Mesenchymal stem cell (in vitro differentiated cells and primary cell): Measurements from ENCODE around the gene NUMA1. TPM values are rescaled to one million over a fixed set of nuclear protein-coding genes. Genes with fewer than 3 reads are reported as not detected.

ENCODE experiments used
- DNase-seq: peaks from one replicate; pipeline ENCODE4 v3.0.0-alpha.2; 2013
- H2AFZ ChIP-seq: one replicate; pipeline ENCODE4 v1.6.1; 2013; ENCODE audit warnings: low read depth, mild to moderate bottlenecking, control low read depth, inconsistent platforms, low read length, moderate library complexity
- H2AK5ac ChIP-seq: 2 replicates; pipeline ENCODE4 v1.6.1; 2013; ENCODE audit warnings: low read length, moderate library complexity, mild to moderate bottlenecking, inconsistent platforms; ENCODE audit not compliant: severe bottlenecking
- H2BK120ac ChIP-seq: one replicate; pipeline ENCODE4 v1.6.1; 2013; ENCODE audit warnings: low read depth, mild to moderate bottlenecking, inconsistent platforms, low read length, moderate library complexity
- H2BK12ac ChIP-seq, 2 experiments: one replicate each; pipeline ENCODE4 v1.6.1; 2013; ENCODE audit warnings: inconsistent platforms in 2 of 2, low read length in 2 of 2, mild to moderate bottlenecking in 2 of 2, moderate library complexity in 2 of 2, control low read depth in 1 of 2
- H2BK15ac ChIP-seq: one replicate; pipeline ENCODE4 v1.6.1; 2013; ENCODE audit warnings: mild to moderate bottlenecking, low read depth, inconsistent platforms; ENCODE audit not compliant: poor library complexity, severe bottlenecking
- H2BK5ac ChIP-seq: 2 replicates; pipeline ENCODE4 v1.6.1; 2013; ENCODE audit warnings: low read depth, mild to moderate bottlenecking, low read length, control low read depth, inconsistent platforms; ENCODE audit not compliant: poor library complexity, severe bottlenecking
- H3K14ac ChIP-seq, 2 experiments: one replicate each; pipeline ENCODE4 v1.6.1; 2013; ENCODE audit warnings: inconsistent platforms in 2 of 2, low read length in 2 of 2, control low read depth in 1 of 2, mild to moderate bottlenecking in 1 of 2, moderate library complexity in 1 of 2
- H3K18ac ChIP-seq, 2 experiments: one replicate each; pipeline ENCODE4 v1.6.1; 2013; ENCODE audit warnings: inconsistent platforms in 2 of 2, low read length in 2 of 2, control low read depth in 1 of 2, low read depth in 1 of 2, mild to moderate bottlenecking in 1 of 2
- H3K23ac ChIP-seq, 2 experiments: one replicate each; pipeline ENCODE4 v1.6.1; 2013; ENCODE audit warnings: inconsistent platforms in 2 of 2, low read length in 2 of 2, mild to moderate bottlenecking in 2 of 2, moderate library complexity in 2 of 2, control low read depth in 1 of 2
- H3K27ac ChIP-seq: 2 replicates; pipeline ENCODE4 v1.5.1; 2013; ENCODE audit warnings: mild to moderate bottlenecking, moderate library complexity, low read length, control low read depth, inconsistent platforms; ENCODE audit not compliant: poor library complexity, severe bottlenecking
- H3K27me3 ChIP-seq, 2 experiments: 2 replicates each; pipeline versions ENCODE4 v1.6.1 to v1.7.0; 2013; ENCODE audit warnings: low read length in 2 of 2, mild to moderate bottlenecking in 2 of 2, moderate library complexity in 2 of 2, control low read depth in 1 of 2, inconsistent platforms in 1 of 2; ENCODE audit not compliant: control insufficient read depth in 1 of 2, insufficient read depth in 1 of 2
- H3K36me3 ChIP-seq, 2 experiments: 2 replicates each; pipeline versions ENCODE4 v1.6.1 to v1.7.0; 2013; ENCODE audit warnings: low read length in 2 of 2, control low read depth in 1 of 2, inconsistent platforms in 1 of 2, low read depth in 1 of 2, mild to moderate bottlenecking in 1 of 2; ENCODE audit not compliant: insufficient read depth in 2 of 2, control insufficient read depth in 1 of 2
- H3K4ac ChIP-seq, 2 experiments: one replicate each; pipeline ENCODE4 v1.6.1; 2013; ENCODE audit warnings: inconsistent platforms in 2 of 2, low read length in 2 of 2, mild to moderate bottlenecking in 2 of 2, moderate library complexity in 2 of 2, control low read depth in 1 of 2, low read depth in 1 of 2
- H3K4me1 ChIP-seq: 2 replicates; pipeline ENCODE4 v1.6.1; 2013; ENCODE audit warnings: low read depth, low read length, control low read depth; ENCODE audit not compliant: control insufficient read depth, insufficient read depth
- H3K4me2 ChIP-seq: 2 replicates; pipeline ENCODE4 v1.6.1; 2013; ENCODE audit warnings: low read length, mild to moderate bottlenecking, inconsistent platforms; ENCODE audit not compliant: poor library complexity, severe bottlenecking
- H3K4me3 ChIP-seq, 2 experiments: 2 replicates each; pipeline versions ENCODE4 v1.5.1 to v1.7.0; 2013; ENCODE audit warnings: low read length in 2 of 2, mild to moderate bottlenecking in 2 of 2, control low read depth in 1 of 2, low read depth in 1 of 2; ENCODE audit not compliant: insufficient read depth in 1 of 2
- H3K79me1 ChIP-seq: replicated peaks from 2 replicates; pipeline ENCODE4 v1.6.1; 2013; ENCODE audit warnings: mild to moderate bottlenecking, control low read depth, low read length, inconsistent platforms; ENCODE audit not compliant: poor library complexity, severe bottlenecking
- H3K9ac ChIP-seq: 2 replicates; pipeline ENCODE4 v1.7.0; 2013; ENCODE audit warnings: mild to moderate bottlenecking, low read length, moderate library complexity
- H3K9me3 ChIP-seq: 2 replicates; pipeline ENCODE4 v1.7.0; 2013; ENCODE audit warnings: mild to moderate bottlenecking, low read length; ENCODE audit not compliant: control insufficient read depth
- H4K8ac ChIP-seq: one replicate; pipeline ENCODE4 v1.6.1; 2013; ENCODE audit warnings: inconsistent platforms, mild to moderate bottlenecking, low read length, moderate library complexity
- H4K91ac ChIP-seq: one replicate; pipeline ENCODE4 v1.6.1; 2013; ENCODE audit warnings: mild to moderate bottlenecking, low read length, inconsistent platforms
- WGBS: methylation state at CpG from one replicate; pipeline ENCODE4 v1.1.7; 2013; ENCODE audit warnings: mixed read lengths; 5-methylcytosine and 5-hydroxymethylcytosine counted together
- small RNA-seq: library from polyadenylated mRNA; stranded (forward); fragments of <200 nt; extraction: miRNeasy Mini kit (QIAGEN cat#:217004); gene quantifications from one replicate; pipeline ENCODE3, GENCODE V24; 2013; ENCODE audit warnings: low read depth

The NUMA1 gene

DNA sequence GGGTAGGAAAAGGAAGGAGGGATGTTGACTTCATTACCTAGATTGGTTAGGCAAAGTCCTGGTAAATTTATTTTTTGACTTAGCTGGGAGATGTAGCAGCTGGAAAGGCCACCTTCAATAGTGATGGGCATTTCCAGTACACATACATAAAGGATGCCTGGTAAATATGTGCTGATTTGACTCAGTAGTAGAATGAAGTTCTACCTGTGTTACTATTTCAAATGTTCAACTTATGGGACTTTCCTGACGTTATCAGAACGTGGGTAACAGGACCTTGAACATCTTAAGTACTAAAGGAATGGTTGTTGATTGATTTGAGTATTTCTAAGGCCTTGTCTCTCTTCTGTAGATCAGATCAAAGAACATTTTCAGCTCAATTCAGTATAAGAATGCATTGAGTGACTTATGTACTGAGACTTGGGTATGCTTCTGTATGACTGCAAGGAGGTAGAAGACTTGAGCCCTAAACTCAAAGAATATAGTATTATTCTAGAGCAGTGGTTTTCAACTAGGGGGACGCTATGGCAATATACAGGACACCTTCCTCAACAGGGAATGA is 124.4 kb downstream of the NUMA1 start:
- no peak for DNase-seq
- H3K79me1 ChIP-seq, result peaks cover 20% of the 10 kb centered on the region
- 67% methylated on average over 3 of the region's 3 CpGs for WGBS

More for the DNA sequence above, 124.4 kb downstream of the NUMA1 start:
- Histone ChIP-seq H3K4ac (no peak overlapping the region), H3K4me2 (no peak overlapping the region), H3K9ac (no peak overlapping the region), H2AFZ (no peak overlapping the region), H3K23ac (no peak overlapping the region), H2AK5ac (no peak overlapping the region), H2BK15ac (no peak overlapping the region), H3K36me3 (peaks cover 5 to 12% of the 10 kb centered on the region in 2 experiments), H3K4me1 (peaks cover 10% of the 10 kb centered on the region), H3K9me3 (no peaks in the 10 kb centered on the region), H3K27ac (no peak overlapping the region), H2BK12ac (no peak overlapping the region), H4K91ac (no peak overlapping the region), H3K14ac (no peak overlapping the region), H3K4me3 (no peak overlapping the region), H2BK5ac (no peak overlapping the region), H2BK120ac (no peak overlapping the region), H4K8ac (no peak overlapping the region), H3K18ac (no peak overlapping the region), H3K27me3 (no peaks in the 10 kb centered on the region)

Small RNA genes lying within 50 kb of the gene (small RNA-seq; reads per million reads assigned to genes)
- gene MIR3165, result not detected
- not detected for gene RNU6-72P
